Measurements from ENCODE around the gene FNDC7.
"Not testable (repeated sequence)": the region's sequence is repeated elsewhere in the genome, so short reads cannot be mapped to it uniquely, and the experiment has no call there.

FNDC7 gene, protein sequence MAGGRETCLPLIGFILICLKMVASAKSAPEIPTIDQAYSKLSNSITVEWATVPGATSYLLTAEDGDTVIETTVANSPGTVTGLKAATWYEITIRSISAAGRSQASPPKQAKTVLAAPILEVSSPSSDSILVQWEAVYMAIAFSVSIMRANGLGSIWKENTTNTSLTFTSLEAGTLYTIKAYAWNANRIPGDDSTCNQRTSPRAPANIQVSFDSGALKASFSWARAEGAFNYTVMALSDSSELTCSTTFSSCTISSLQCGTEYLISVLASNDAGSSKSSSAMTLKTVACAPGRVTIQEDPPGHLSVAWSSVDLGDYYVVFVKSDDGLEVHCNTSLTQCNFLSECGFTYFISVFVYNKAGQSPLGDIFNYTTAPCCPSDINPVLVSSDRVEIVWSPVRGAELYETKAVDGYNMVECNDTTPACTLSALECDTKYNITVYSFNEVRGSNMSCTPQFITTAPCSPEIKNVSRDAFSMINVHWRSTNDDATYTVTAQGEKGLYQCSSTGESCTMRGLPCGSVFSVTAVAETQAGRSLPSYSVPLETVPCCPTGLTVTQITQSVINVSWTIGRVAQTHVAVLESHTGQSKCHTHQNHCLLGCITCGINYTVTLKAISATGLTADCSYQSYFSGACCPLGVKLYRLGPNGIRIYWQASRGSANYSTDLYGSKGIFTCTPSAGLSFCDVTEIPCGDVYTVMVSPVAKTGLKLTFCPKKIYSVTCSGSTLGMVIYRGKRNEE

DNA sequence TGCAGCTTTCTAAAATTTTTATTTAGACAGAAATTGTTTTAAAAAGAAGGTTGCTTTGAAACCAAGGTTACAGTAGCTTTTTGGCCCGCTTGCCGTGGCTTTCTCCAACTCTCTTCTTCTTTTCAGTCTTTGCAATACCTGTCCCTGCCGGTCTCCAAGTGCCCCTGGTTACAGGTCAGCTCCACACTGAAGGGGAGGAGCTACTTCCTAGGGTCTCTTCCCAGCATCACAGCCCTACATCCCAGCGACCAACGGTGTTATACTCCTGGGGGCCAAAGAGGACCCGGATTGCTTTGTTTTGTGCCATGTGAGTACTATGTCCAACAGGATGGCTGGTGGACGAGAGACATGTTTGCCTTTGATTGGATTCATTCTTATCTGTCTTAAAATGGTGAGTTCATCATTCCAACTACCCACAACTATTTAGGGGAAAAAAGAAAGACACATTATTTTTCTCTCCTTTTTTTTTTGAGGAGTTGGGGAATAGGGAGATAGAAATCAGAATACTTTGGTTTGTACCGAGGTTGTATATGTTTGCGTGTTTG lies at the start of gene FNDC7:
Gene FNDC7, plus strand, starts transcription at position 303 of the 545 bp plus-strand sequence. Its CDS starts 26 bp downstream, at position 329.
- DNase-seq, result no peak

DNA sequence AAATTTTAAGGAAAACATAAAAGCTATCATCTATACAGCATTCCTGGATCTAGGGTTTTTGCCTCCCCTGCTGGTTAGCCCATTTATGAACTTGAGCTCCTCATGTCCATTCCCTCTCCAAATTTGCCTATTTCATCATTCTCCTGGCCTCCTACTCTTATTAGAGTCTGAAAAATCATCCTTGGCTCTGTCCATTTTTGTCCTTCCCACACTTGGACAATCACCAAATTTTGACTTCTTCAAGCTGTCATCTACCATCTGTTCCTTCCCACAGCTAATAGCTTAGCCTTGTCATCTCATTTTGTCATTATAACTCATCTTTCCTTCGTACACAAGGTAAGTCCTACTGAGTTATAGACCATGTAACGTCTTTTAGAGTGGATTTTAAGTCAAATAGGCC lies 49.6 kb upstream of the FNDC7 start:
- no peak for DNase-seq

DNA sequence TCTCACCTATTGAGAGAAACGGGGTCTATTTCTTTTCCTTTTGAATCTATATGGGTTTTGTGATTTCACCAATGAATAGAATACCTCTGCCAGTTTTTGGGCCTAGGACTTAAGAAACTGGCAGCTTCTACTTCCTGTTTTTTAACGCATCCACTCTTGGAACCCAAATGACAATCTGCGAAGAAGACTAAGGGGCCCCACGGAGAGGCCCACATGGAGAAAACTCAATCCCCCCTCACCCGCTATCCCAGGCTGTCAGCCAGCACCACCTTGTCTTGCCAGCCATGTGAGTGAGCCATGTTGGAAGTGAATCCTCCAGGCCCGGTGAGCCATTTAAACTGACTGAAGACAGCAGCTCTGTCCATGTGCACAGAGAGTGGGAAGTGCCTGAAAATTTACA lies 48.2 kb upstream of the FNDC7 start:
- no peak for DNase-seq

DNA sequence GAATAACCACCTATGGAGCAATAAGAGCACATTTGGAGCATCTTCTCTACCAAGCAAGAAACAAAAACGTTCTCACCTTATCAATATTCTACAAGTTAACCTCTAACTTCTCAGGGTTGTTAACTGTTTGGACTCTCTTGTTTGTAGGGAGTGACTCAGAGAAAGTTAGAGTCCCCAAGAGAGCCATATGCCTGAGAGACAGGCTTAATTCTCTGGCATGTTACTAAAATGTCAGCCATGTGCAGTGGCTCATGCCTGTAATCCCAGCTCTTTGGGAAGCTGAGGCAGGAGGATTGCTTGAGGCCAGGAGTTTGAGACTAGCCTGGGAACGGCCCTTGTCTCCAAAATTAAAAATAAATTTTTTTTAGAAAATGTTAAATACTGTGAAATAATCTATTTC lies 47.6 kb upstream of the FNDC7 start:
- DNase-seq, result no peak

DNA sequence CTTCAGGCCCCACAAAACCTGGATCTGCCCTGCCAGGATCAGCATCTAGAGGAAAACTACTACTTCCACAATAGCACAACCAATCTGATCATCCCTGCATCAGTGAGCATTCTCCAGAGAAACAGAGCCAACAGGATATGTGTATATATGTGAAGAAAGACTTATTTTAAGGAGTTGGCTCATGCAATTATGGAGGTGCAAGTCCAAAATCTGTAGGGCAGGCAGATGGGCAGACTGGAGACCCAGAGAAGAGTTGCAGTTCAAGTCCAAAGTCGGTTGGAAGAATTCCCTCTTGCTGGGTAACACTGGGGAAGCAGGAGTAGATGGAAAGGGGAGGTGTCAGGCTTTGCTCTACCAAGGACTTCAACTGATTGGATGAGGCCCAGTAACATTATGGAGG lies 46.9 kb upstream of the FNDC7 start:
- no peak for DNase-seq

DNA sequence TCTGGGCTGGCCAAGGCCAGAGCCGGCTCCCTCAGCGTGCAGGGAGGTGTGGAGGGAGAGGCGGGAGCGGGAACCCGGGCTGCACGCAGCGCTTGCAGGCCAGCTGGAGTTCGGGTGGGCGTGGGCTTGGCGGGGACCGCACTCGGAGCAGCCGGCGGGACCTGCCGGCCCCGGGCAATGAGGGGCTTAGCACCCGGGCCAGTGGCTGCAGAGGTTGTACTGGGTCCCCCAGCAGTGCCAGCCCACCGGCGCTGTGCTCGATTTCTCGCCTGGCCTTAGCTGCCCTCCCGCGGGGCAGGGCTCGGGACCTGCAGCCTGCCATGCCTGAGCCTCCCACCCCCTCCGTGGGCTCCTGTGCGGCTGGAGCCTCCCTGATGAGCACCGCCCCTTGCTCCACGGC lies 45.3 kb upstream of the FNDC7 start:
- not testable (repeated sequence) for DNase-seq

DNA sequence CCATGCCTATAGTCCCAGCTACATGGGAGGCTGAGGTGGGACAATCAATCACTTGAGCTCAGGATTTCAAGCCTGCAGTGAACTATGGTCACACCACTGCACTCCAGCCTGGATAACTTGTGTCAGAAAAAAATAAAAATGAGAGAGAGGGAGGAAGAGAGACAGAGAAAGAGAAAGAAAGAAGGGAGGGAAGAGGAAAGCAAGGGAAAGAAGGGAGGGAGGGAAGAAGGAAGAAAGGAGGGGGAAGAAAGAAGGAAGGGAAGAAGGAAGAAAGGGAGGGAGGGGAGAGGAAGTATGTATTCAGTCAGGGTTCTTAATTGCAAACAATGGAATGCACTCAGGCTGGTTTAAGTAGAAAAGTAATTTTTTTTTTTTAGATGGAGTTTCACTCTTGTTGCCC lies 43.9 kb upstream of the FNDC7 start:
- DNase-seq, result no peak

DNA sequence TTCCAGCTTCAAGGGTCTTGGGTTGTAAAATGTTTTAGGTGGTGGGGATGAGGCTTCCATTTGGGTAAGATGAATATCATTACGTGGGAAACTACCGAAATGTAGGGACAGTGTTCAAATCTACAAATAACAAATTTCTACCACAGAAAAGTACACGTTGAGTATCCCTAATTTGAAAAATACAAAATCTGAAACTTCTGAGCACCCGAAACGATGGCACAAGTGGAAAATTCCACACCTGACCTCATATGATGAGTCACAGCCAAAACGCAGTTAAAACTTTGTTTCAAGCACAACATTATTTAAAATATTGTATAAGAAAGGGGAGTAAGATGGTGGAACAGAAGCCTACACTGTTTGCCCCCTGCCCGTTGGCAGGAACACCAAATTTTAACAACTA lies 43.0 kb upstream of the FNDC7 start:
- no peak for DNase-seq

DNA sequence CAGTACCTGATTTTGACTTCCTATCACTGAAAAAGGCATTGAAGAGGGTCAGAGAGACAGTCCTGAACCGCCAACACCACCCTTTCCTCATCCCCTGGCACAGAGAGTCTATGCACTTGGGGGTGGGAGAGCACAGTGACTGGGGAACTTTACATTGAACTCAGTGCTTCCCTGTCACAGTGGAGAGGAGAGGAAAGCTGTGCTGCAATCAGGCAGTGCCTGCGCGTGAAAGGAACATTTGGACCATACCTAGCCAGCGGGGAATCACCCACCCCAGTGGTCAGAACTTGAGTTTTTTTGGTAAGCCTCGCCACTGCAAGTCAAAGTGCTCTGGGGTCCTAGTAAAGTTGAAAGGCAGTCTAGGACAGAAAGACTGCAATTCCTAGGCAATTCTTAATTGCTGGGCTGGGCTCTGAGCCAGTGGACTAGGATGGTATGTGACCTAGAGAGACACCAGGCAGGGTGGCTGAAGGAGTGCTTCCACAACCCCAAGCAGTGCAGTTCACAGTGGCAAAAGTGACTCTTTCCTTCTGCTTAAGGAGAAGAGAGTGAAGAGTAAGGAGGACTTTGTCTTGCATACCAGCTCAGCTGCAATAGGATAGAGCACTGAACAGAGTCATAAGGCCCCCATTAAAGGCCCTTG lies 42.5 kb upstream of the FNDC7 start:
- no peak for DNase-seq

DNA sequence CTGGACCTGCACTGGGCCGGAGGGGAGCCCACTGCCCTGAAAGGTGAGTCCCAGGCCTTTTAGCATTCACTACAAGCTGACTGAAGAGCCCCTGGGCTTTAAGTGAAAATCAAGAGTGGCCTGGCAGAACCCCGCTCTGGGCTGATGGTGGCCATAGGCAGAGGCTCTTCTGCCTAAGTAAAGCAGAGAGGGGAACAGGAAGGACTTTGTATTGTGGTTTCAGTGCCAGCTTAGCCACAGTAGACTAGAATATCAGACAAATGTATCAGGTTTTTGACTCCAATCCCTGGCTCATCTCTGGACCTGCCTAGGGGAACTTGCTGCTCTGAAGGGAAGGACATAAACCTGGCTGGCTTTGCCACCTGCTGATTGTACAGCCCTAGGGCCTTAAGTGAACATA lies 41.6 kb upstream of the FNDC7 start:
- no peak for DNase-seq

DNA sequence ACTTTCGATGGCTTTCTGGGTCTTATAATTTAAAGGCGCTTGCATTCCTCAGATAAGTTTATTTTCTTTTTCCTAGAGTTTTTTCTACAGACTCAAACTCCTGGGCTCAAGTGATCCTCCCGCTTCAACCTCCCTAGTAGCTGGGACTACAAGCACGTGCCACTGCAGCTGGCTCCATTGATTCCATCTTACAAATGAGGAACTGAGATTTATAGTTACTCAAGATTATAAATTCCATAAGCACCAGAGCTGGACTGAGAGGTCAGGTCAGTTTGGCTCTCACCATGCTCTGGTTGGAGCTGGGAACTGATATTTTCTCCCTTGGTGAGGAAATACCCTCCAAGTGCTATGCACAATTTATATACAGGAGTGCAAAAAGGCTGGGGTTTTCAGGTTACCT lies 34.0 kb upstream of the FNDC7 start:
- DNase-seq, result no peak

DNA sequence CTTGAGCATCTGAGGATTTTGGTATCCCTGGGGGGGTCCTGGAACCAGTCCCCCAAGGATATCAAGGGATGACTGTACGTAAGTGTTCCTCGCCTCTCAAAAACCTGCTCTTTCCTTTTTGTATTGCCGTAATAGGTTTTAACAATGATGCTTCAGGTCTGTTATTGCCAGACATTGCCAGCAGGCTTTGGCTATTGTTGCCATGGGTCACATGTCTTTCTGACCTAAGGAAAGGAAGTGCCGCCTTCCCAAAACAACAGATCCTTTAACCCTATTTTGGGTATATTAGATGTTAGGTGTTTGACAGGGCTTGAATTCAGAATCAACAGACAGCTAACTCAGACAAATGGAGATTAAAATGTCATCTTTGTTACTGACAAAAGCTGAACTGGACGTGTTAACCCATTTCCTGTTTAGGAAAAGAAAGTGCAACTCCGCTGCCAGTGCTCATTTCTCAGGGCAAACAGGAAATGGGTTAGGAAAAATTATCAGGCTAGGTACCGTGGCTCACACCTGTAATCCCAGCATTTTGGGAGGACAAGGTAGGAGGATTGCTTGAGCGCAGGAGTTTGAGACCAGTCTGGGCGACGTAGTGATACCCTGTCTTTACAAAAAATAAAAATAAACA lies 33.0 kb upstream of the FNDC7 start:
- DNase-seq, result no peak

DNA sequence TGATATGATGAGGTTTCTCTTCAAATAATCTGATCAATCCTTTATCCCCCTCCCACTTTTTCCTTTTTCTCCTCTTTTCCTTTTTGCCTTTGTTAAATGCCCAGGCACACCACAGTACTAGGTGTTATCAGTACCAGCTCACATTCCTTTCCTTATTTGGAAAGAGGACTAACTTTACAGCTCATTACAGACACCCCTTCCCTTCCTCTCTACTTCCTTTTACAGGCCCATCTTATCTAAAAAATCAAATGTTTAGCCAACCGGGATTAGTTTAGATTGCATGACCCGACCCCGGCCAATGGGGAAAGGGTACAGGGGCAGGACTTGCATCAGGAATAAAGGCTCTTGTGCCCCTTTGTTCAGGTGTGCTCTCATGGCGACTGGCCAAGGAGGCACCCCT lies 31.0 kb upstream of the FNDC7 start:
- DNase-seq, result not testable (repeated sequence)

DNA sequence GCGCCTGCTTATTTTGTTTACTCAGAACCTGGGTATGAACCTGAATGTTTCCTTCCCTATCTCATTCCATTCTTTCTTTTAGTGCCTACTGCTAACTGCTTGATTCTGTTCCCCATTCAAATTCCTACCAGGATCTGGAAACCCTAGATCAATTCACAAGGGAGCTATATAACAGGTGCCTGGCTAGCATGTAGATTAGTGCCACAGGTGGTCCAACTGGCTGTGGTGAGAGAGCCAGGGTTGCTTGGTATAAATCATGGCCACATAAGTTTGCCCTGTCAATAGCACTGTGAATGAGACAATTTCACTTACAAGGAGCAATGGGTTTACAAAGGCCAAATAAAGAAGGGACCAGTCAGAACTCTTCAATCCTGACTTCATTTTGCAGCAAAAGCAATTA lies 27.2 kb upstream of the FNDC7 start:
- no peak for DNase-seq

DNA sequence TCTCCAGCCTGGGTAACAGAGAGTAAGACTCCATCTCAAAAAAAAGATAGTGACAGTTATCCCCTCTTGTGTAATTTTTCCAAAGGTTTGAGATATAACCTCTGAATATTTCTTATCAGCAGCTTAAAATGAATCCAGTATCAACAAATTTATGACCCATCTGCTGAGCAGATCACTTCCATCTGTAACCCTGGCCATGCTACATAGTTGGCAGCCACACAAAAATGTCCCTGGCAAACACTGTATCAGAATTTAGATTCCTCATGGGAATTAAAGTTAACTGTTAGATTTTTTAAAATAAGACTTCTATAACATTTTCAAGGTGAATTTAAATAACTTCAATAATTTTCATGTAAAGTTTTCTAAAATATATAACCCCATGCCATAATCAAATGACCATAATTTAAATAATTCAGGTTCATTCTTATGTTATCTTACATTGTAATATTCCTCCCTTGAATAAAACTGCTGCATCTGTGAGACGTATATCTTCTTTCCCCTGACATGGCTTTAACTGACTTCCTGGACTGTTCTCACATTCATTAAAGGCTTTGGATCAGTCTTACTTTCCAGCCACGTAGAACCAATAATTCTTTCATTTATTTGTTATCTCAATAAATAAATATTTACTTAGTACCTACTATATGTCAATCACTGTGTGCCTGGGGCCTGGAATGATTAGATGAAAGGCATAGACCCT lies 25.9 kb upstream of the FNDC7 start:
- DNase-seq, result no peak

DNA sequence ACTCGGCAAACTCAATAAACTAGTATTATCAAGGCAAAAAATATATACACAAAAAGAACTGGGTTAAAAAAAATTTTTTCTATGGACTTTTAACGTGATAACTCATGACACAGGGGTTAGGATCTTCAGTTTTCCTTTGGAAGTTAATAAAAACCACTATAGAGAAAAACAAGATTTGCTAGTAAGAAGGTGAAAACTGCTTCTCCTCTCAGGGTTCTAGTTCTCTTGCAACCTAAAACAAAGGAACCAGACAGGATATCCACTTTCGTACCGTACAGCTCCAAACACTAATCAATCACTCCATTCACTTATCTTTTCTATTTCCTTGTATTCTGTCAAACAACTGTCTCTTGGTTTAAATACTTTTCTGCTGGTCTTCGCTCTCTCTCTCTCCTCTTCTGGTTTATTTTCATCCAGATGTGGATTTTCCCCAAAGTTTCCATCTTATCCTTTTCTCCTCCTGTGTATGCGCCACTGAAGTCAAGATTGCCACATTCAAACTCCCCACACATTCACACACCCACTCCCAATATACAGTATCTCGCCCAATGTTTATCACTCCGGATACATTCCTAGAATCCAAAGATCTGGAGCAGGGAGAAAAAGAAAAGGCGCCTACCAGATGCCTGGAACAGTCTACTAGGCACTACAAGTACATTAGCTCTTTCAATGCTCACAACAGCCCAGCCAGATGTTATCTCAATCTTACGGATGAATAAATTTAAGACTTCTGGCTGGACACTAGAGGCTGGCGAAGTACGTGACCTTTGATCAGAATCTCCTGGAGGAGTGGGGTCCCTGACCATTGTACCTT lies 21.4 kb upstream of the FNDC7 start:
- no peak for DNase-seq

DNA sequence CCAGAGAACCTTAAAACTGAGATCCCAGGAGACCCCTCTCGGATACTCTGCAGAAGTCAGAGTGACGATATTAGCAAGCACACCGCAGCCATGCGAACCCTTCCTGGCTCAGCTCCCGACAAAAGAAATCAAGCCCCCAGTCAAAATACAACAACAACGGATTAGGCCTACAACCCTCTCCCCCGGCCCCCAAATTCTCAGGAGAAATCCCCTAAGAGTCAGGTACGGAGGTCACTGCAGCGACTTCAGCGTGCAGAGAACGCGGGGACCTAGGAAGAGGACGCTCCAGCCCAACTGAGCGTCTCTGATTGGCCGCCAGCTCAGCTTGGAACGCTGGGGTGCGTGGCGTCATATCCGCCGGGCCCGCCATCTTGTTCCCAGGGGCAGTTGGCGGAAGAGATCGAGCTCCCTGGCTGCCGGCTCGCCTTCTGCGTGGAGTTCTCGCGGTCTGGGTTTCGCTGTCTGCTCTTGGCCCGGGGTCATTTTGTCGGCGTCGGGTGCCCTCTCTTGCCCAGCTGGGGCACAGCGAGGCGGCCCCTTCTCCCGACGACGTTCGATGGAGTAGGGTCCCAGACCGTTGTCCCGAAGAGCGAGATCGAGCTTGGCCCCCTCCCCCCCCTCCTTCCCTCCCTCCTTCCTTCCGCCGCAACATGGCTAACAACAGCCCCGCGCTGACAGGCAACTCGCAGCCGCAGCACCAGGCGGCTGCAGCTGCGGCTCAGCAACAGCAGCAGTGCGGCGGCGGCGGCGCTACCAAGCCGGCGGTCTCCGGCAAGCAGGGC lies 20.6 kb upstream of the FNDC7 start, which contains the start of gene PRPF38B:
Gene PRPF38B, plus strand, starts transcription at position 369 of the 782 bp plus-strand sequence. Its CDS starts 282 bp downstream, at position 651.
- DNase-seq, result peak; percentile 91

DNA sequence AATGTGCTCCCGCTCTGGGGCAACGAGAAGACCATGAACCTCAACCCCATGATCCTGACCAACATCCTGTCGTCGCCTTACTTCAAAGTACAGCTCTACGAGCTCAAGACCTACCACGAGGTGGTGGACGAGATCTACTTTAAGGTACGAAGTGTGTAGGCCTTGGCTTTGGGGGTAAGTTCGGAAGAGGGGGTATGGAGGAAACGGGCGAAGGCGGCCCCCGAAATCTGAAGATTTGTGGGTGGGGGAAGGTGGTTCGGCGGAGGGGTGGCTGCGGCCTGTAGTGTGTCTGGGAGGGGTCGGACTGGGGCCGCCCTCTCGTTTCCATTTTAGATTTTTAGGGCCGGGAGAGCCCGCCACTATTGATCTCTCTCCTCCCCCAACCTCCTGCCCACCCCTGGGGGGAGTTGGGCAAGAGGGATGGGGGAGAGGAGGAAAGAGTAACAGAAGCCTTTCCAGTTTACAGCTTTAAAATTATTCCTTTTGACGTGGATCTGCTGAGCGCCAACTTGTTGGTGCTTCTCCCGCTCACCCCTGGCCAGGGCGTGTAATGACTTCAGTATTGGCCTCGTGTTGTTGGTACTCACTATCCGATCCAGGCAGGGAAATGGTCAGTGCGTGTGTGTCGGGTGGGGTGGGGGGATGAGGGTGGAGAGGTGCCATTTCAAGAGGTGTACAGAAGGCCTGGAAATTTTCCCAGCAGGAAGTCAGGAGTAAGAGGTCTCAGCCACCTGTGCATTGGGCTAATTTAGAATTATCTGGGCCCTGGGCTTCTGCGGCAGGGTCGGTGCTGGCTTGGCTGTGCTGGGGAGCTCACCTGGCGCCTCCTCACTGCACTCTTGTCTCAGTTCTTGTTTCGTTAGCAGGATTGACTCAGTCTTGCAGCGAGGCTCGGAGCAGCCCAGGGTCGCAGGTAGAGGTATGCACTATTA lies 19.7 kb upstream of the FNDC7 start:
- peak; percentile 72 for DNase-seq

DNA sequence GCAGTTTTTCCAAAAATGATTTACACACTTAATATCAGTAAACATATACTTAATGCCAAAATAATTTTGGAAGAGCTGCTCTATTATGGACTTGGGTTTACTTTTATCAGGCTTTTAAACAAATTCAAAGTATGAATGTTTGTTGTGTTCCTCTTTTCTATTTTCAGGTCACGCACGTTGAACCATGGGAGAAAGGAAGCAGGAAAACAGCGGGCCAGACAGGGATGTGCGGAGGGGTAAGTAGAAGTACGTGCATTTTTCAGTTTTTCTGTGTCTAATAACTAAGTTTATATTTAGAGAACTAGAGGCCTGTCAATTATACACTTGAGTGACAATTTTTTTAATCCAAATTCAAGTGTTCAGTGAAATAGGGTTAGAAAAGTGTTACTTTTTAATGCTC lies 17.2 kb upstream of the FNDC7 start:
- no peak for DNase-seq

Data from activated effector memory CD4-positive, alpha-beta T cell treated with Interleukin-2 at 50 U/mL for 16 hours (primary cell).